Cardiac muscle cell (in vitro differentiated cells and primary cell): ENCODE data around the gene NFX1. TPM values are rescaled to one million over a fixed set of nuclear protein-coding genes. Genes with fewer than 3 reads are reported as not detected.
"Not testable (repeated sequence)": the region's sequence is repeated elsewhere in the genome, so short reads cannot be mapped to it uniquely, and the experiment has no call there.

Experiments used
- DNase-seq, 2 donors: peaks; one replicate each; pipeline versions ENCODE4 v3.0.0 to v3.0.0-alpha.2; 2010 to 2017; ENCODE audit warnings: low read depth in 1 of 2, low spot score in 1 of 2
- H3K27ac ChIP-seq: fragments of 200-600 bp; sonication (generic); 2 replicates; pipeline ENCODE4 v1.5.1; 2016
- H3K27me3 ChIP-seq: fragments of 200-600 bp; sonication (generic); 2 replicates; pipeline ENCODE4 v1.6.0; 2016; ENCODE audit warnings: control low read depth
- H3K36me3 ChIP-seq: fragments of 200-600 bp; sonication (generic); 2 replicates; pipeline ENCODE4 v1.5.1; 2016; ENCODE audit warnings: control low read depth
- H3K4me1 ChIP-seq: fragments of 200-600 bp; sonication (generic); 2 replicates; pipeline ENCODE4 v1.8.1; 2017; ENCODE audit warnings: low read depth, mild to moderate bottlenecking, mixed run types
- H3K4me3 ChIP-seq: fragments of 200-600 bp; sonication (generic); 2 replicates; pipeline ENCODE4 v1.5.1; 2016; ENCODE audit warnings: mild to moderate bottlenecking
- H3K9me3 ChIP-seq: fragments of 200-600 bp; sonication (generic); 2 replicates; pipeline ENCODE4 v1.5.1; 2017; ENCODE audit warnings: low read depth, mild to moderate bottlenecking, control low read depth
- CTCF ChIP-seq: IDR thresholded peaks from 2 replicates; pipeline ENCODE4 v1.5.1; 2012; ENCODE audit warnings: low read depth, mild to moderate bottlenecking, low read length
- polyA plus RNA-seq: library from polyadenylated mRNA; unstranded; fragments of >200 nt; fragmentation: Nextera tagmentation; extraction: Ambion mirVana; gene quantifications from 2 replicates; pipeline ENCODE4 v1.2.1, GENCODE V29; 2016
- total RNA-seq: library from RNA; depleted of rRNA; stranded (reverse); fragments of >200 nt; gene quantifications from 2 replicates; pipeline ENCODE4 v1.2.3, GENCODE V29; 2016

The NFX1 gene
- total and polyA plus RNA-seq, 2 experiments from 2014 or later, result 19.3 to 29.9 TPM

- no peaks in the 10 kb centered on the region for H3K27me3 ChIP-seq
- TF ChIP-seq CTCF, result no peak
- H3K36me3 ChIP-seq, result no peaks in the 10 kb centered on the region
- H3K4me3 ChIP-seq, result no peak overlapping the region
- H3K27ac ChIP-seq, result no peak overlapping the region
- H3K4me1 ChIP-seq, result peaks cover 9% of the 10 kb centered on the region
- no peak for DNase-seq
- no peaks in the 10 kb centered on the region for H3K9me3 ChIP-seq
Measured at GRCh38 chr9:33378121-33378795, 87.9 kb downstream of the NFX1 start.

DNA sequence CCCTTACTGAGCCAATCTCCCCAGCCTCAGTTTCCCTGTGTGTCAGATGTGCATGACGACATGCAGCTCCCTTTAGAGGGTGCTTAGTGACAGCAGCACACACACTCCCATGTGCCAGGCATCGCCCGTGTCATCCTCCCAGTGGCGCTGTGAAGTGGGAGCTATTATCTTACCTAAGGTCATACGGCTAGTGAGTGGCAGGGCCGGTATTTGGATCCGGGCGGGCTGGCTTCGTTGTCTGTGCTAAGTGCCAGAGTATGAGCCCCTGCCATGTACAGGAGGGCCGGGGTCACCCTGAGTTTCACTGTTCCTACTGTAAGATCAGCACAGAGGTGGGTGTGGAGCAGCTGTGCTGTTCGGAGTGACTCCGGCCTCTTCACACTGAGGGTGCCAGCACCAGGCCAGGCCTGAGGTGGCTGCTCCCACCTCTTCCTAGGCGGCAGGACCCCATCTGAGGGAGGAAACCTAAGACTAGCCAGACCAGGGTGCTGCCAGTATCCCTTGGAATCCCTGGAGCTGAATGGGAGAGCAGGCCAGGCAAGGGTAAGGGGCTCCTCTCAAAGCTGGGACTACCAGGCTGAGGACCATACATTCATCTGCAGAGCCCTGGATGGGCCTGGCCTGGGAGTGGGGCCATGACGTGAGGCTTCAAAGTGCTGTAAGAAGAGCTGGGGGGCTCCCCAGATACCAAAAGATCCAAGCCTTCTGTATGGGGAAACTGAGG is 89.5 kb downstream of the NFX1 start:
- Histone ChIP-seq H3K9me3 (no peaks in the 10 kb centered on the region), H3K4me1 (peaks cover 9% of the 10 kb centered on the region), H3K27ac (no peak overlapping the region), H3K4me3 (no peak overlapping the region), H3K36me3 (no peaks in the 10 kb centered on the region), H3K27me3 (no peaks in the 10 kb centered on the region)
- DNase-seq, result no peak
- TF ChIP-seq CTCF, result no peak

DNA sequence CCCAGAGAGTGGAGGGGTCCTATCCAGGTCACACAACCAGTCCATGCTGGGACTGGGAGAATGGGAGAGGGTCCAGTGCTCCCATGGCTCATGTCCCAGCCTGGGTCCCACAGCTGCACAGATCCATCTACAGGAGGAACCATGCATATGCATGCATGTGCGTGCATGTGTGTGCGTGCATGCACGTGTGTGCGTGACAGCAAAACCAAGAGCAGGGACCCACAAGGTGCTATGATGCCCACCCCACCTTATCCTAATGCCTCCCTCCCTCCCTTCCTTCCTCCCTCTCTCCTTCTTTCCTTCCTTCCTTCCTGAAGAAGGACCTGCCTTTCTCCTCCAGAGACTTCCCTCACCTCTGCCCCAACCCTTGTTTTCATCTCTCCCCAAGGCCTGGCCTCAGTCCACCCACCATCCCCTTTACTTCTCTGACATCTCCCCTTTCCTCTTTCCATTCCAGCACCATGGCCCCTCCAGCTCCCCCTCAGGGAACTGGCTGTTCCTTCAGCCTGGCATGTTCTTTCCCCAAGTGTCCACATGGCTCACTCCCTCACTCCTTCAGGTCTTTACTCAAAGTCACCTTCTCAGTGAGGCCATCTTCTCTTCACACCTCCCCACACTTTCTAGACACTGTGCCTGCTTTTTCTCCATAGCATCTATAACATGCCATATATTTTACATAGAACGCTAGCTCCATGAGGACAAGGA is 90.2 kb downstream of the NFX1 start:
- Histone ChIP-seq H3K27ac (peak overlapping the region; percentile 75), H3K9me3 (no peaks in the 10 kb centered on the region), H3K4me1 (peaks cover 6% of the 10 kb centered on the region), H3K27me3 (no peaks in the 10 kb centered on the region), H3K36me3 (no peaks in the 10 kb centered on the region), H3K4me3 (no peak overlapping the region)
- no peak for DNase-seq
- TF ChIP-seq CTCF, result no peak

- no peak for TF ChIP-seq CTCF
- DNase-seq, result peak in 1 of 2 donors; percentile 51
- Histone ChIP-seq H3K9me3 (no peaks in the 10 kb centered on the region), H3K4me3 (no peak overlapping the region), H3K4me1 (peaks cover 6% of the 10 kb centered on the region), H3K27ac (peak overlapping the region; percentile 75), H3K36me3 (no peaks in the 10 kb centered on the region), H3K27me3 (no peaks in the 10 kb centered on the region)
Measured at GRCh38 chr9:33381231-33381791, 91.0 kb downstream of the NFX1 start.

DNA sequence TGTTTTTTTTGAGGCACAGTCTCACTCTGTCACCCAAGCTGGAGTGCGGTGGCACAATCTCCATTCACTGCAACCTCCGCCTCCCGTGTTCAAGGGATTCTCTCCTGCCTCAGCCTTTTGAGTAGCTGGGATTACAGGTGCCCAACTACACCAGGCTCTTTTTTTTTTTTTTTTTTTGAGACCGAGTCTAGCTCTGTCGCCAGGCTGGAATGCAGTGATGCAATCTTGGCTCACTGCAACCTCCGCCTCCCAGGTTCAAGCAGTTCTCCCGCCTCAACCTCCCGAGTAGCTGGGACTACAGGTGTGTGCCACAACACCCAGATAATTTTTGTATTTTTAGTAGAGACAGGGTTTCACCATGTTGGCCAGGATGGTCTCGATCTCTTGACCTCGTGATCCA is 92.1 kb downstream of the NFX1 start:
- H3K4me1 ChIP-seq, H3K27ac ChIP-seq, H3K9me3 ChIP-seq, H3K27me3 ChIP-seq, DNase-seq, H3K36me3 ChIP-seq, H3K4me3 ChIP-seq: not testable (repeated sequence)

DNA sequence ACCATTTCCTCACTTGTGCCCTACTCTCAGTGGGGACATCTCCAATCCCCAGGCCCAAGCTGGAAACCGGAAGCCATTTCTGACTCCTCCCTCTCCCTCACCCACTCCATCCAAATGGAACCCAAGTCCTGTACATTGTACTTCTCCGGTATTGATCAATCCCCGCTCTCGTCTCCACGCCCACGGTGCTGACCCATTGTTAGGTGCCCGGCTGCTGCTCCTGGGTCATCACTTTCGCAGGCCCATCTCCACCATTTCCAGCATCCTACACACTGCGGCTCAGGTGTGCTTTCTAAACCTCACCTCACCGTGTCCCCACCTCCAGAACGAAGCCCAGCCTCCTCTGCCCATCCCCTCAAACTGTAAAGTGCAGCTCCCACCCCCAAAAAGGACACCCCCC is 93.1 kb downstream of the NFX1 start:
- DNase-seq, H3K27me3 ChIP-seq, H3K36me3 ChIP-seq, H3K9me3 ChIP-seq, H3K4me3 ChIP-seq, H3K27ac ChIP-seq, H3K4me1 ChIP-seq: not testable (repeated sequence)

DNA sequence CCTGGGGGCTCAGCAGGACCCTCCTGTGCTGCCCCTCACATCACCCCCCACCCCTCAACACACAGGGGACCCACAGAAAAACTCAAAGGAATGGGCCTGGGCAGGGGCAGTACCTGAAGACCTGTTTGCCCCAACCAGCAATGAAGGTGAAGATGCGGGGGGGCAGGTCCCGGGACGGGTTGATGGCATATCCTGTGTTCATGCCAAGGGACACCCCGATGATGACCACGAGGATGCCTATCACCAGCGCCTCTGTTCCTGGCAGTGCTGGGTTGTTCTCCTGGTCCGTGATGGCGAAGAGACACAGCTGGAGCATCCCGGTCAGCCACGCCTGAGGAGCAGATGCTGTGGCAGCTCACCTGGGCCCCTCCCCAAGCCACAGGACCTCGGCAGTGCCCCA is 95.2 kb downstream of the NFX1 start:
- peaks cover 13% of the 10 kb centered on the region for H3K4me1 ChIP-seq
- not testable (repeated sequence) for H3K27ac ChIP-seq, H3K9me3 ChIP-seq, H3K27me3 ChIP-seq, DNase-seq, H3K36me3 ChIP-seq, H3K4me3 ChIP-seq

- H3K4me1 ChIP-seq, result peaks cover 16% of the 10 kb centered on the region
- H3K9me3 ChIP-seq, H3K4me3 ChIP-seq, H3K27ac ChIP-seq, H3K27me3 ChIP-seq, DNase-seq, H3K36me3 ChIP-seq: not testable (repeated sequence)
Measured at GRCh38 chr9:33385979-33386640, 95.8 kb downstream of the NFX1 start.

- H3K4me1 ChIP-seq, result peaks cover 15% of the 10 kb centered on the region
- H3K36me3 ChIP-seq, H3K27ac ChIP-seq, DNase-seq, H3K27me3 ChIP-seq, H3K9me3 ChIP-seq, H3K4me3 ChIP-seq: not testable (repeated sequence)
Measured at GRCh38 chr9:33386641-33386996, 96.3 kb downstream of the NFX1 start.
